ENCODE measurements around the gene RPL38. TPM values are rescaled to one million over a fixed set of nuclear protein-coding genes. Genes with fewer than 3 reads are reported as not detected.
A peak's percentile ranks its signal among the peaks of the same experiment; 100 is the strongest.
"Not testable (repeated sequence)": the region's sequence is repeated elsewhere in the genome, so short reads cannot be mapped to it uniquely, and the experiment has no call there.

RPL38 gene
- polyA plus RNA-seq, 6 donors from 2014 or later, result 1,035 to 2,004 (median 1,907) TPM

DNA sequence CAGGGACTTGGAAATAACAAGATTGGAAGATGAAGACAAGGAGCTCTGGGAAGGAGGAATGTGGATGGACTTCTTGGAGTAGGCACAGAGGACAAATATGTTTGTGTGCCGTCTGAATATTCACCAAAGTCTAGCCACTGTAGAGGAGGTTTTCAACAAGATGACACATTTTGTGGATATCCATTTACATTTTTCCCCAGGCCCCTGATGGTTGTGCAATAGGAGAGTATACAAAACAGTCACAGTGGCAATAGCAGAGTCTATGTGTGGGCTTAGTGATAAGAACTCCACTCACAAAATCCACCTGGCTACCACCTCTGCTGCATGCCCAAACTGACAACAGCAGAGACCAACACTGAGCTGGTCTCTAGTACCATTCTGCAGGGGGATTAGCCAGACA is 32.6 kb upstream of the RPL38 start:
- ATAC-seq (ENCODE audit: low read depth in 2 of 2), result no peak
- no peak overlapping the region for H3K4me3 Mint-ChIP-seq
- H3K36me3 Mint-ChIP-seq, result no peaks in the 10 kb centered on the region
- H3K27me3 Mint-ChIP-seq, result peaks cover 33 to 45% (median 42%) of the 10 kb centered on the region in 3 donors
- H3K4me1 Mint-ChIP-seq, result peaks cover 5 to 8% (median 6%) of the 10 kb centered on the region in 3 donors
- H3K9me3 Mint-ChIP-seq, result peaks cover 0 to 6% (median 0%) of the 10 kb centered on the region in 7 donors
- DNase-seq, result no peak
- peak overlapping the region in 1 of 6 donors; percentile 22 for H3K27ac Mint-ChIP-seq

DNA sequence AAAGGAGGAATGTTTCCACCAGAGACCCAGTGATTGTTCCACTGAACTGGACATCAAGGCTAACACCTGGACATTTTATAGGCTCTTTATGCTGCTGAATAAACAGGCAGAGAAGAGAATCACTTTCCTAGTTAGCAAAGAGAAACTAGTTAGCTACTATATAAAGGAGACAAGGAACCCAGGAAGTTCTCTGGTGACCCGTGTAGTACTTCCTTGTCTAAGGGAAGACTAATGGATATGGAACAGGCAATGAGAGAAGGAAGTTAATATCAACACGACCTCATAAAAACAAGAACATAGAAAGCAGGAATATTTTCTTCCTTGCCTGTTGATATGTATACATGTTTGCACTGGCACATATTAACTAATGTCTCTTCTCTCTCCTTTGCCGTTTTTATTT is 30.8 kb upstream of the RPL38 start:
- no peak for DNase-seq
- peak overlapping the region in 1 of 6 donors; percentile 9 for H3K27ac Mint-ChIP-seq
- peaks cover 0 to 4% (median 0%) of the 10 kb centered on the region in 7 donors for H3K9me3 Mint-ChIP-seq
- no peaks in the 10 kb centered on the region for H3K36me3 Mint-ChIP-seq
- H3K4me1 Mint-ChIP-seq, result peaks cover 8 to 10% (median 10%) of the 10 kb centered on the region in 3 donors
- no peak for ATAC-seq (ENCODE audit: low read depth in 2 of 2)
- no peak overlapping the region for H3K4me3 Mint-ChIP-seq
- H3K27me3 Mint-ChIP-seq, result peaks cover 36 to 49% (median 48%) of the 10 kb centered on the region in 3 donors

DNA sequence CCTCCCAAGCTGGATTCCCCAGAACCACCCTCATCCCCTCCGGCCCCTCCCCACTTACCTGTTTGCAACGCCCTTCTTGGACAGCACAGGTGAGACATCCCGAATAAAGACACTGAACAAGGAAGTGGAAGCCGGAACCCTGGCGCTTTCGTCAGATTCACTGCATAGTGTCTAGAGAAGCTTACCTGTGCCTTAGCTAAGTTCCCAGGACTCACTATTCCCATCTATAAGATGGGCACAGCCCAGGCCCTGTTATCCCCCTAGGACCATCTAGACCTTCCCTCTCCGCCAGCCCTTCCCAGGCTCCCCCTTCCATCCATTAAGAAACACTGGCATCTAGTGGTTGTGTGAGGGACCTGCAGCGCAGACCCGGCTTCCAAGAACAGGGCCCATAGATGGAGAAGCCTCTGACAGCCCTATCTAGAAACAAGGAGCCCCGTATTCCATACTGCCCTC is 26.9 kb upstream of the RPL38 start:
- Mint-ChIP-seq H3K27me3 (peaks cover 22 to 60% (median 59%) of the 10 kb centered on the region in 3 donors), H3K4me3 (no peak overlapping the region), H3K9me3 (peaks cover 0 to 4% (median 0%) of the 10 kb centered on the region in 7 donors), H3K36me3 (no peaks in the 10 kb centered on the region), H3K27ac (peak overlapping the region in 1 of 6 donors; percentile 56), H3K4me1 (peaks cover 8 to 10% (median 10%) of the 10 kb centered on the region in 3 donors)
- ATAC-seq (ENCODE audit: low read depth in 2 of 2) (no peak), DNase-seq (no peak)

DNA sequence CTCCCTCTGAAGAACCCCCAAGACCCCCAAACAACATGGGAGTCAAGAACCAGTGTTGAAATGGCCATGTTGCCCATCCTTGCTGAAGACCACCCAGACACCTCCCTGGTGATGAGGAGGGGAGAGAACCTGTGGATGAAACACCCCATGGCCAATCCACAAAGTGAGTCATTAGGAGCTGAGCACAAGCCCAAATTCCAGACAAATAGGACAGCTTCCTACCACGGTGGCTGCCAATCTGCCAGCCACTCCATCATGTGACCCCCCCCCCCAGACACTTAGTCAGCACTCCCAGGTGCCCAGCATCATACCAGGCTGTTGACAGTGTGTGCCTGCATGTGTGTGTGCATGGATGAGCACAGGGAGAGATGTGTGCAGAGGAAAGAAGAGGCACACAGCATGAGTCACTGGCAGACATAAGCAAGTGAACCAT is 26.4 kb upstream of the RPL38 start:
- Mint-ChIP-seq H3K4me1 (peaks cover 8 to 10% (median 10%) of the 10 kb centered on the region in 3 donors), H3K36me3 (no peaks in the 10 kb centered on the region), H3K27ac (peak overlapping the region in 1 of 6 donors; percentile 56), H3K27me3 (peaks cover 23 to 65% (median 60%) of the 10 kb centered on the region in 3 donors), H3K4me3 (no peak overlapping the region), H3K9me3 (peaks cover 0 to 4% (median 0%) of the 10 kb centered on the region in 7 donors)
- no peak for ATAC-seq (ENCODE audit: low read depth in 2 of 2)
- DNase-seq, result no peak

DNA sequence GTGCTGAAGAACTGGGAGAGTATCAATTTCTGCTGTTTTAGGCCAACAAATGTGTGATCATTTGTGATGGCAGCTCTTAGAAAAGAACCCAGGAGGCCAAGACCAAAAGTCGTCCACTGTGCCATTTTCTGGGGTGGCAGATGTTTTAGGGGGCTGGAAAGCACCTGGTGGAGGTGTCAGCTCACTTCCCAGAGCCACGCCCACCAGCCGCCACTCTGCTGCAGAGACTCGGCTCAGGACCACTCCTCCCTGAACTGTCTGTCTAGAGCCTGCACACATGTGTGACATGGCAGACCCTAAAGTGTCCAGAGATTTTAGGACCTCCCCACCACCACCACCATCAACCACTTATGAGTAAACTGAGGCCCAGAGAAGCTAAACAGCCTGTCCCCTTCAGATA is 23.9 kb upstream of the RPL38 start:
- DNase-seq (no peak), ATAC-seq (ENCODE audit: low read depth in 2 of 2) (no peak)
- Mint-ChIP-seq H3K4me3 (no peak overlapping the region), H3K9me3 (peaks cover 0 to 3% (median 0%) of the 10 kb centered on the region in 7 donors), H3K27ac (no peak overlapping the region), H3K4me1 (peaks cover 6 to 10% (median 6%) of the 10 kb centered on the region in 3 donors), H3K36me3 (no peaks in the 10 kb centered on the region), H3K27me3 (peaks cover 22 to 77% (median 65%) of the 10 kb centered on the region in 3 donors)

DNA sequence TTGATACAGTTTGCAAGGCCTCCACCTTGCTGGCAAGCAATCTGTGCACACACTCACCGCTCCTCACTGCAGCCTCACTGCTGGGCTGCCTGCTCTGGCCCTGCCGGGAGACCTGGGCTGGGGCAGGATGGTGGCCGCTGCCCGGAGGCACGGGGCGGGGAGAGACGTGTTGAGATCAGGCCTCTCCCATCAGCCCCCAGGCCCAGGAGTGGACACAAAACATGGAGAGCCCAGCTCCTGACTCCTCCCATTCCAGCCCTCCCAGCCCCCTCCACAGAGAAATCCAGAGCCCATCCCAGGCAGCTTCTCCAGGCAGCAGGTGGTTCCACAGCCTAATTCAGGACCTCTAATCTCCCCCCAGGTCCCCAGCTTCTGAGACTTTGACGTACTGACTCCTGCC is 23.1 kb upstream of the RPL38 start:
- Mint-ChIP-seq H3K9me3 (no peaks in the 10 kb centered on the region), H3K27me3 (peaks cover 25 to 75% (median 70%) of the 10 kb centered on the region in 3 donors), H3K36me3 (no peaks in the 10 kb centered on the region), H3K4me1 (peaks cover 0 to 4% (median 4%) of the 10 kb centered on the region in 3 donors), H3K27ac (peak overlapping the region in 1 of 6 donors; percentile 56), H3K4me3 (no peak overlapping the region)
- DNase-seq, result no peak
- ATAC-seq (ENCODE audit: low read depth in 2 of 2), result no peak

DNA sequence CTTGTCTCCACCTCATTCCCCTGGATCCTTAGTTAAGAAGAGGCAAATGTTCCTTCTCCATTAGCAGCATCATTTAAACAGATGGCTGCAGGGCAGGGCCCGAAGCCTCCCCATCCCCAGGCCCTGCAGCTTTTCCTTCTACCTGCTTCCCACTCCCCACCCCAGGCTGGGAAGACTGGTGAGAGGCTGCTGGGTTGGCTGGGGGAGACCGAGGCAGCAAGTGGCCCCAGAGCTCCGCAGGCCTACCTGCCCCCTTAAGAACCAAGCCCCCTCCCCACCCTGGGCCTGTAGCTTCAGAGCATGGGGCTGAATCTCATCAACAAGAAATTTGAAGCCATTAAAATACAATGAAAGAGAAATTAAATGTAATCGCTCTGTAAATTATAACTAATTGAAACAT is 22.1 kb upstream of the RPL38 start:
- DNase-seq (no peak), ATAC-seq (ENCODE audit: low read depth in 2 of 2) (no peak)
- peaks cover 25 to 77% (median 73%) of the 10 kb centered on the region in 3 donors for H3K27me3 Mint-ChIP-seq
- H3K4me3 Mint-ChIP-seq, result no peak overlapping the region
- H3K4me1 Mint-ChIP-seq, result peaks cover 0 to 4% (median 4%) of the 10 kb centered on the region in 3 donors
- peaks cover 0 to 1% (median 0%) of the 10 kb centered on the region in 7 donors for H3K9me3 Mint-ChIP-seq
- H3K27ac Mint-ChIP-seq, result peak overlapping the region in 1 of 6 donors; percentile 48
- no peaks in the 10 kb centered on the region for H3K36me3 Mint-ChIP-seq

DNA sequence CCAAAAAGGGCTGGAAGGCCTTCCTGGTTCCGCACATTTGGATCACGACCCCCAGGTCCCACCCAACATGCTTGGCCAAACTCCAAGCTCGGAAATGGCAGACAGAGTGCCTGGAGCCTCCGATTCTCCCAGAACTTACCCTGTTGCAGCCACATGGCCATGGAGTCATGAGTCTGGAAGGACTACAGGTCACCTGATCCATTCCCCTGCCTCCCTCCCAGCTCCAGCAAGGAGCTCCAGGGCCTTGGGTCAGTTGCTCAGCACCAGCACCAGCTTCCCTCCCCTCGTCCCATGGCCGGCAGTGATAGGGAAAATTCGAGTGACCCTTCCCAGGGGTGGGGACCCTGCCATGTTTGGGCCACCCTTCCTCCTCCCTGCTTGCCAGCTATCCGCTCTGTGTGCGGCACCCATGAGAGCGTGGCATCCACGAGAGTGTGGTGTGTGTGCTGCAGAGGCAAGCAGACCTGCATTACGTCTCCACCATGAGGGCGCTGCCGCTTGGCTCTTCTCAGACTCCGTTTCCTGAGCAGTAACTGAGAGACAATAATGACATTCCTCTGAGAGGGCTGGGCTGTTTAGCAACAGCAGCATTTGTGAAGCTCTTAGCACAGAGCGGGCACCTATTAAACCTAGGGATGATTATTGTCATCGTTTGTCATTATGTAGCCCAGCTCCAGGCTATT is 21.3 kb upstream of the RPL38 start:
- peaks cover 21 to 76% (median 67%) of the 10 kb centered on the region in 3 donors for H3K27me3 Mint-ChIP-seq
- peak overlapping the region in 1 of 6 donors; percentile 56 for H3K27ac Mint-ChIP-seq
- H3K9me3 Mint-ChIP-seq, result peaks cover 0 to 1% (median 0%) of the 10 kb centered on the region in 7 donors
- H3K36me3 Mint-ChIP-seq, result no peaks in the 10 kb centered on the region
- H3K4me3 Mint-ChIP-seq, result no peak overlapping the region
- ATAC-seq (ENCODE audit: low read depth in 2 of 2), result no peak
- H3K4me1 Mint-ChIP-seq, result no peaks in the 10 kb centered on the region
- no peak for DNase-seq

DNA sequence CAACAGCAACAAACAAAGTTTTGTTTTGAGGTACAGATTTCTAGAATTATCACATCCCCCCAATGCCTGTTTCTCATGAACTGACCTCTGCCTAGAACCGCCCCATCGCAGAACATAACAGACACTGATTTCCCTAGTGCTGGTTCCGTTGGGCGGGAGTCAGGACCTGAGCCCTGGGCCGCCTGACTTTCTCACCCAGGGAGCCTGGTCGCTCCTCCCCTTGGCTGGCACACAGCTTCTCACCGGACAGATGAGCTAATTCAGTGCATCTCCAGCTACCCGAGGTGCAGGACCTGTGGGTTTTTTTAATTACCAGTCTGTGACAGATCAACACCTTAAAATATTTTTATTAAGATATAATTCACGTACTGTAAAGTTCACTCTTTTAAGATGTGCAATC is 20.1 kb upstream of the RPL38 start:
- no peak overlapping the region for H3K27ac Mint-ChIP-seq
- H3K9me3 Mint-ChIP-seq, result peaks cover 0 to 1% (median 0%) of the 10 kb centered on the region in 7 donors
- no peak for ATAC-seq (ENCODE audit: low read depth in 2 of 2)
- H3K4me3 Mint-ChIP-seq, result no peak overlapping the region
- peaks cover 24 to 78% (median 69%) of the 10 kb centered on the region in 3 donors for H3K27me3 Mint-ChIP-seq
- no peaks in the 10 kb centered on the region for H3K4me1 Mint-ChIP-seq
- no peaks in the 10 kb centered on the region for H3K36me3 Mint-ChIP-seq
- DNase-seq, result no peak

DNA sequence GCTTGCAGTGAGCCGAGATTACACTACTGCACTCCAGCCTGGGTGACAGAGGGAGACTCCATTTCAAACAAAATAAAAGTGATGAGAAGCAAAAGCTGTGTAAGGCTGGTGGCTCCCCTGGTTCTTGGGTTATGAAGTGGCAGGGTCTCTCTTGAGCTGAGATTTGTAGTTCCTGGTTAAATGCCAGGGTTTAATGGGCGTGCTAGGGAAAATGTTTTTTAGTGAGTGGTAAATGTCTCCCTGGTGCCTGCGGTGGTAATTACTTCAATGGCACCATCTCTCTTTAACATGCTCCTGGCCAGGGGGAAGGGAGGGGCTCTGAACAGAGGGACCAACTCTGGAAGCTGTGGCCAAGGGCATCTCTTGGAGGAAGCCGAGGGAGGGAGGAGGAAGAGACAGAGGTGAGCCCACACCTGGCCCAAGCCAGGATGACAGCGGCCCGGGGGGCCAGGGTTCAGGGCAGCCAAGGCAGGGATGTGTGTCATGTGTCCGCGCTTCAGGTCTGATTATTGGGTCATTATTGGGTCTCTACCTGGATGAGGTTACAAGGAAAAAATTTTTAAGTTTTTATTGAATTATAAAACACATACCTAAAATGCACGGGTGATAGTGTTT is 17.8 kb upstream of the RPL38 start:
- H3K27ac Mint-ChIP-seq, result no peak overlapping the region
- H3K9me3 Mint-ChIP-seq, result peaks cover 0 to 11% (median 2%) of the 10 kb centered on the region in 7 donors
- ATAC-seq (ENCODE audit: low read depth in 2 of 2), result no peak
- no peak overlapping the region for H3K4me3 Mint-ChIP-seq
- H3K27me3 Mint-ChIP-seq, result peaks cover 26 to 62% (median 57%) of the 10 kb centered on the region in 3 donors
- no peak for DNase-seq
- no peaks in the 10 kb centered on the region for H3K36me3 Mint-ChIP-seq
- no peaks in the 10 kb centered on the region for H3K4me1 Mint-ChIP-seq

DNA sequence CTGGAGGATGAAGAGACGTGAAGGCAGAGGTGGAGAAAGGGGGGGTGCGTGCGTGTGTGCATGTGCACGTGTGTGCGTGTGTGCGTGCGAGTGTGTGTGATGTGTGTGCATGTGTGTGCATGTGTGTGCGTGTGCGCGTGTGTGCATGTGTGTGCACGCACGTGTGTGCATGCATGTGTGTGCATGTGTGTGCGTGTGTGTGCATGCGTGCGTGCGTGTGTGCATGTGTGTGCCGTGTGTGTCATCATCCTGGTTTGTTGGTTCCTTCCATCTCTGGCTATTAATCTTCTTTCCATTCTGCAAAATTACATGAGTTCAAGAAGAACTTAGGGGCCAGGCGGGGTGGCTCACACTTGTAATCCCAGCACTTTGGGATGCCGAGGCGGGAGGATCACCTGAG is 17.0 kb upstream of the RPL38 start:
- peaks cover 26 to 54% (median 49%) of the 10 kb centered on the region in 3 donors for H3K27me3 Mint-ChIP-seq
- peak overlapping the region in 1 of 6 donors; percentile 56 for H3K27ac Mint-ChIP-seq
- no peaks in the 10 kb centered on the region for H3K4me1 Mint-ChIP-seq
- no peaks in the 10 kb centered on the region for H3K36me3 Mint-ChIP-seq
- no peak overlapping the region for H3K4me3 Mint-ChIP-seq
- peaks cover 0 to 11% (median 2%) of the 10 kb centered on the region in 7 donors for H3K9me3 Mint-ChIP-seq
- ATAC-seq (ENCODE audit: low read depth in 2 of 2) (no peak), DNase-seq (no peak)

DNA sequence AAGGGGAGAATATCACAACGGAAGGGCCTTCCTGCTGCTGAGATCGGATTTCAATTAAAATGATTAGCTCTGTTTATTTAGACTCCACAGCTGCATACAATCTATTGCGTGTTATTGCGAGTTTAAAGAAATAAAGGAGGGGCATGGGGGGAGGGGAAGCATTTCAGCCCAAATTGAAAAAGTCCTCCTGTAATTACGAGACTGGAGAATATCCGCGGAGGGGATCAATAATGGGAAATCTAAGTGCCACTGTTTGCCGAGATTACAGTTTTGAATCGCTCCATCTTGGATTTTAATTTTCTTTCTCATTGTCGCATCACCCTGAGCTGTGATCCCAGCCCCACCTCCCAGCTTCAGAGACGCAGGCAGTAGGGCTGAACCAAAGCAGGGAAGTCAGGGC is 15.7 kb upstream of the RPL38 start:
- no peaks in the 10 kb centered on the region for H3K4me1 Mint-ChIP-seq
- DNase-seq, result no peak

DNA sequence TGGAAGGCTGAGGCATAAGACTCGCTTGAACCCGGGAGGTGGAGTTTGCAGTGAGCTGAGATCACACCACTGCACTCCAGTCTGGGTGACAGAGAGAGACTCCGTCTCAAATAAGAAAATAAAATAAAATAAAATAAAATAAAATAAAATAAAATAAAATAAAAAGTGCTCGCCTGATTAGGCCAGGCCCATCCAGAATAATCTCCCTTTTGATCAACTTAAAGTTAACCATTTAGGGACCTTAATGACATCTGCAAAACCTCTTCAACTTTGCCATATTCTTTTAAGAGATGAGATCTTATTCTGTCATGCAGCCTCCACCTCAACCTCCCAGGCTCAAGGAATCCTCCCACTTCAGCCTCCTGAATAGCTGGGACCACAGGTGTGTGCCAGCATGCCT is 14.8 kb upstream of the RPL38 start:
- ATAC-seq (ENCODE audit: low read depth in 2 of 2); H3K4me3 Mint-ChIP-seq; H3K36me3 Mint-ChIP-seq; DNase-seq; H3K27ac Mint-ChIP-seq; H3K4me1 Mint-ChIP-seq: not testable (repeated sequence)
- Mint-ChIP-seq H3K9me3 (peaks cover 0 to 11% (median 2%) of the 10 kb centered on the region in 7 donors), H3K27me3 (peaks cover 27 to 55% (median 43%) of the 10 kb centered on the region in 3 donors)

More for the DNA sequence above, 15.7 kb upstream of the RPL38 start:
- peaks cover 22 to 50% (median 46%) of the 10 kb centered on the region in 3 donors for H3K27me3 Mint-ChIP-seq
- H3K4me3 Mint-ChIP-seq, result no peak overlapping the region
- H3K9me3 Mint-ChIP-seq, result peaks cover 0 to 11% (median 2%) of the 10 kb centered on the region in 7 donors
- no peaks in the 10 kb centered on the region for H3K36me3 Mint-ChIP-seq
- no peak for ATAC-seq (ENCODE audit: low read depth in 2 of 2)
- H3K27ac Mint-ChIP-seq, result no peak overlapping the region

Data from naive B cell (primary cell).